ENCODE measurements around the gene SLC30A7. TPM values are rescaled to one million over a fixed set of nuclear protein-coding genes. Genes with fewer than 3 reads are reported as not detected.
A peak's percentile ranks its signal among the peaks of the same experiment; 100 is the strongest.

SLC30A7 gene
- total RNA-seq, 1 experiment from 2014 or later: 55.0 TPM

DNA sequence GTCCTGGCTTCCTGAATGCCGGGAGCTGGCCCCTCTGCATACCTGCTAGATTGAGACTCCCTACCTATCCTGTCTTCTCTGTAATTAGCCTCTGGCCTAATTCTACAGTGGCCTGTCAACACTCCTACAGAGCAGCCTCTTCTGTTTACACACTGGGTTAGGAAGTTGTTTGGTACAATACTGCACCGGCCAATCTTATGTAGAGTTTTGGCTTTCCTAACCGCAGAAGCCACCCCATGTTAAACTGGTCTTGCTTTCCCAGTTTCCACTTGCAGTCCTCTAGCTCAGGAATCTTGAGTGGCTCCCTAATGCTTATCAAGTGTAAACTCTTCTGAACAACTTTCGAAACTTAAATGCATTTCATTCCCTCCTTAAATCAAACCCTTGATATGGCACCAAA lies 86.9 kb downstream of the SLC30A7 start:
- intact Hi-C loops (cut with micrococcal nuclease): no loop called here
- no peak overlapping the region for H3K4me3 Mint-ChIP-seq (ENCODE audit: unreplicated experiment)
- H3K27ac Mint-ChIP-seq (ENCODE audit: low read depth, unreplicated experiment): peak overlapping the region; percentile 76
- no peaks in the 10 kb centered on the region for H3K9me3 Mint-ChIP-seq (ENCODE audit: unreplicated experiment)
- CTCF ChIA-PET: no interaction called here
- no peaks in the 10 kb centered on the region for H3K27me3 Mint-ChIP-seq (ENCODE audit: insufficient read depth, unreplicated experiment)
- BruUV-seq (replicated peaks): no TSS peak
- H3K4me1 Mint-ChIP-seq (ENCODE audit: insufficient read depth, unreplicated experiment): no peaks in the 10 kb centered on the region
- POLR2A ChIA-PET: interaction anchor here (0.6 kb wide), 1 partner anchor 67 kb away, joined by 4 read pairs; no protein-coding TSS in a partner anchor
- TF ChIP-seq, protein P1, sequence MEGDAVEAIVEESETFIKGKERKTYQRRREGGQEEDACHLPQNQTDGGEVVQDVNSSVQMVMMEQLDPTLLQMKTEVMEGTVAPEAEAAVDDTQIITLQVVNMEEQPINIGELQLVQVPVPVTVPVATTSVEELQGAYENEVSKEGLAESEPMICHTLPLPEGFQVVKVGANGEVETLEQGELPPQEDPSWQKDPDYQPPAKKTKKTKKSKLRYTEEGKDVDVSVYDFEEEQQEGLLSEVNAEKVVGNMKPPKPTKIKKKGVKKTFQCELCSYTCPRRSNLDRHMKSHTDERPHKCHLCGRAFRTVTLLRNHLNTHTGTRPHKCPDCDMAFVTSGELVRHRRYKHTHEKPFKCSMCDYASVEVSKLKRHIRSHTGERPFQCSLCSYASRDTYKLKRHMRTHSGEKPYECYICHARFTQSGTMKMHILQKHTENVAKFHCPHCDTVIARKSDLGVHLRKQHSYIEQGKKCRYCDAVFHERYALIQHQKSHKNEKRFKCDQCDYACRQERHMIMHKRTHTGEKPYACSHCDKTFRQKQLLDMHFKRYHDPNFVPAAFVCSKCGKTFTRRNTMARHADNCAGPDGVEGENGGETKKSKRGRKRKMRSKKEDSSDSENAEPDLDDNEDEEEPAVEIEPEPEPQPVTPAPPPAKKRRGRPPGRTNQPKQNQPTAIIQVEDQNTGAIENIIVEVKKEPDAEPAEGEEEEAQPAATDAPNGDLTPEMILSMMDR (IDR thresholded peaks at IDR 0.05; ENCODE audit: unreplicated experiment): no peak
- no peak for DNase-seq (ENCODE audit: unreplicated experiment)
- peaks cover 70% of the 10 kb centered on the region for H3K36me3 Mint-ChIP-seq (ENCODE audit: insufficient read depth, unreplicated experiment)

DNA sequence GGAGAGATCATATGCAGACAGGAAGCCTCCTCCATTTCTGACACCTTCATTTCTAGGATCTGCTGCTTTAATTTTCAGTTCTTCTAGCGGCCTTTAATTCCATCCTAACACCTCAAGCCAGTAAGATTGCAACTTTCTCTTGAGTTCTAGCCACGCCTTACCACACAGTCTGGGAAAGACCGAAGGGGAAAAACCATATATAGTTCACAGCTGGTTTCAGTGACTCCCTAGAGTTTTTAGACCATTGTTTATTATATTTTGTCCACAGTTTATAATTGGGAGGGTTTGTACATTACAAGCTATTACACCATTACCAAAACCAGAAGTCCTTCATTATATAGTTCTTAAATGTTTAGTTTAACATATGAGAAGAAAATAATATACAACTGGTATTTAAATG lies 92.2 kb downstream of the SLC30A7 start:
- ChIA-PET CTCF (interaction anchor here (0.8 to 1.0 kb wide), 3 partner anchors 40 to 295 kb away, joined by 3 to 4 read pairs (median 3); no protein-coding TSS in a partner anchor), POLR2A (interaction anchor here (0.6 to 2.4 kb wide), 5 partner anchors 14 to 93 kb away, joined by 3 to 13 read pairs (median 3); partner anchors contain the start of gene EXTL2)
- H3K4me1 Mint-ChIP-seq (ENCODE audit: insufficient read depth, unreplicated experiment): peaks cover 10% of the 10 kb centered on the region
- TF ChIP-seq, protein P1 (IDR thresholded peaks at IDR 0.05; ENCODE audit: unreplicated experiment): no peak
- no TSS peak for BruUV-seq (replicated peaks)
- peak overlapping the region; percentile 10 for H3K27ac Mint-ChIP-seq (ENCODE audit: low read depth, unreplicated experiment)
- peaks cover 55% of the 10 kb centered on the region for H3K36me3 Mint-ChIP-seq (ENCODE audit: insufficient read depth, unreplicated experiment)
- no peak for DNase-seq (ENCODE audit: unreplicated experiment)
- intact Hi-C loops (cut with micrococcal nuclease): loop anchor here (5.0 kb wide), 1 partner anchor 249 kb away; the partner anchor contains the start of gene S1PR1
- H3K9me3 Mint-ChIP-seq (ENCODE audit: unreplicated experiment): no peaks in the 10 kb centered on the region
- no peak overlapping the region for H3K4me3 Mint-ChIP-seq (ENCODE audit: unreplicated experiment)
- H3K27me3 Mint-ChIP-seq (ENCODE audit: insufficient read depth, unreplicated experiment): no peaks in the 10 kb centered on the region

DNA sequence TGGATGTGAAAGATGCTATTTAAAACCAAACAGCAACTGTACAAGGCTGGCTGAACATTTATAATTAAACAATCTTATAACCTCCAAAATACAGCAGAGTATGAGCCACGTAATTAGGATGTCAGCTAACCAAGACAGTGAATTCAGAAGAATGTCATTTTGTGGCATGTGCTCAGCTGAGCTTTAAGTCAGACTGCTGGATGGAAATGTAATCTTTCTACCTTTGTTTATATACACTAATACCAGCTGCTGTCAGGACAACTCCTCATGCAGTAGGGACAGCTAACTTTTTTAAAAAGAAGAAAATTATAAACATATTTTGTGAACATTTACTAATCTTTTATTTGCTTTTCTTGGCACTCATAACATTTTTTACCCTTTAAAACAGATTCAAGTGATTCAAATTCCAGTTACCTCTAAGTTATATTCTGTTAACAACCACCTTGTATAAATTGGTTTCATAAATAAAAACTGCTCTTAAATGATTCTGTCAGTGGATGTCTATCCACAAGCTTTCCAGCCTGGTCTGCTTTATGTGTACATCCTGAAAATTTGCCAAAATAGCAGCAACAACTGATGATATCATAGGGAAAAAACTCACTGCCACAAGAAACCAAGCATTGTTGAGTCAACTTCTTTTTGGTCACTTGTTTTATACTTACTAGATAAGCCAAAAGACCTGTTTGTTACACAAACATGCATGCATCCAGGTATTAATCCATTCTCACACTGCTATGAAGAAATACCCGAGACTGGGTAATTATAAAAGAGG lies 93.6 kb downstream of the SLC30A7 start:
- peak overlapping the region; percentile 51 for H3K27ac Mint-ChIP-seq (ENCODE audit: low read depth, unreplicated experiment)
- H3K36me3 Mint-ChIP-seq (ENCODE audit: insufficient read depth, unreplicated experiment): peaks cover 49% of the 10 kb centered on the region
- ChIA-PET CTCF (interaction anchor here (0.9 to 1.5 kb wide), 2 partner anchors 249 to 299 kb away, joined by 3 to 5 read pairs; no protein-coding TSS in a partner anchor), POLR2A (interaction anchor here (0.5 to 1.6 kb wide), 5 partner anchors 8 to 1412 kb away, joined by 3 to 7 read pairs (median 3); no protein-coding TSS in a partner anchor)
- no peak overlapping the region for H3K4me3 Mint-ChIP-seq (ENCODE audit: unreplicated experiment)
- no peaks in the 10 kb centered on the region for H3K27me3 Mint-ChIP-seq (ENCODE audit: insufficient read depth, unreplicated experiment)
- peak; percentile 45 for DNase-seq (ENCODE audit: unreplicated experiment)
- TF ChIP-seq, protein P1 (IDR thresholded peaks at IDR 0.05; ENCODE audit: unreplicated experiment): no peak
- intact Hi-C loops (cut with micrococcal nuclease): loop anchor here (5.0 kb wide), 1 partner anchor 248 kb away; the partner anchor contains the start of gene S1PR1
- BruUV-seq (replicated peaks): no TSS peak
- H3K9me3 Mint-ChIP-seq (ENCODE audit: unreplicated experiment): no peaks in the 10 kb centered on the region
- peaks cover 10% of the 10 kb centered on the region for H3K4me1 Mint-ChIP-seq (ENCODE audit: insufficient read depth, unreplicated experiment)

DNA sequence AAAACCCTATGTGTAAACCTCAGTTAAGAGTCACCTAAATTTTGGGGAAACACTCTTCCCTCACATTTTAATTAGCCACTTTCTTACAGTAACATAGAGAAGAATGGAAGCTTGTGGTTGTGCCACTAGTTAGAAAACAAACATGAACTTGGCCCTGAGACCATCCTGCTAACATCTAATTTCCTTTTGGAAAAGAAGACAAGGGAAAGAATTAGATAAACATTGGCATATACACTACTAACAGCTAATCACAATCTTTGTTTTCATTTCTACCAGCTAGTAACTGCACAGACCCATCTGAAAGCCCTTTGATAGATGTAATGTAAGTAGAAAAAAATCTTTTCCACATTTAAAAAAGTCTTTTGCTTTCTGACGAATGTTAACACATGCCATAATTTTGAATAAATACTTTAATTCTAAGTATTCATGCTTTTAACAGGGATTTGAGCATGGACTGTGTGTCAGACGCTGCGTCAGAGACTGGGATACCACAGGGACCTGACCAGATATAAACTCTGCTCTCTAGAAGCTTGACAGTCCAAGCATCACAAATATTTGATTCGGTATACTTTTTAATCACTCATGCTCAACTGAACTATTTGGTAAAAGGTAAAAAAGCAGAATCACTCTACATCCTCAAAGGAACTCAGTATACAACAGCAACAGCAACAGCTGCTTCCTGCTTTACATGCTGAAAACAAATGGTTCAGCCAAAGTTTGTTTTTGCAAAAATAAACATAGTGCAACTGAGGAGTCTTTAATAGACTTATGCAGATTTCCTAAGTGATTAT lies 99.5 kb downstream of the SLC30A7 start:
- Mint-ChIP-seq H3K27me3 (ENCODE audit: insufficient read depth, unreplicated experiment) (no peaks in the 10 kb centered on the region), H3K36me3 (ENCODE audit: insufficient read depth, unreplicated experiment) (peaks cover 57% of the 10 kb centered on the region), H3K27ac (ENCODE audit: low read depth, unreplicated experiment) (no peak overlapping the region), H3K4me1 (ENCODE audit: insufficient read depth, unreplicated experiment) (peaks cover 4% of the 10 kb centered on the region), H3K4me3 (ENCODE audit: unreplicated experiment) (no peak overlapping the region), H3K9me3 (ENCODE audit: unreplicated experiment) (no peaks in the 10 kb centered on the region)
- no peak for DNase-seq (ENCODE audit: unreplicated experiment)
- intact Hi-C loops (cut with micrococcal nuclease): no loop called here
- ChIA-PET CTCF (interaction anchor here (0.6 kb wide), 1 partner anchor 356 kb away, joined by 3 read pairs; no protein-coding TSS in a partner anchor), POLR2A (interaction anchor here (1.4 to 2.3 kb wide), 3 partner anchors 9 to 18 kb away, joined by 5 to 6 read pairs (median 5); no protein-coding TSS in a partner anchor)
- BruUV-seq (replicated peaks): no TSS peak
- TF ChIP-seq, protein P1 (IDR thresholded peaks at IDR 0.05; ENCODE audit: unreplicated experiment): no peak

All from MCF 10A (cell line).